SK-N-SH (cell line): ENCODE measurements around the gene CACNA1D. TPM values are rescaled to one million over a fixed set of nuclear protein-coding genes. Genes with fewer than 3 reads are reported as not detected.

Source experiments
- CTCF ChIA-PET: fragments of 300-600, 350-600 bp; formaldehyde crosslinking; extraction: SDS; loops from one replicate; lab custom pipeline; 2021; lab: Yijun Ruan, JAX
- POLR2A ChIA-PET: fragments of 350-600 bp; sonication (Branson Sonifier 250); formaldehyde crosslinking; extraction: SDS; loops from one replicate; lab custom pipeline; 2020; ENCODE audit warnings: antibody characterized with exemption, inconsistent platforms; lab: Yijun Ruan, JAX
- DNase-seq: peaks from one replicate; pipeline ENCODE4 v3.0.0; 2012
- H2AFZ ChIP-seq: fragments of 200-600 bp; sonication (generic); 2 replicates; pipeline ENCODE4 v1.8.1; 2016; ENCODE audit warnings: antibody characterized with exemption, mild to moderate bottlenecking, low read depth
- H3F3A ChIP-seq: fragments of 200-600 bp; sonication (generic); replicated peaks from 2 replicates; pipeline ENCODE3; 2016; ENCODE audit warnings: antibody characterized with exemption, mild to moderate bottlenecking; ENCODE audit not compliant: insufficient read depth
- H3K27ac ChIP-seq, 2 experiments: fragments of 200-500 bp in 1 of 2; fragments of 200-600 bp in 1 of 2; sonication (Bioruptor generic) in 1 of 2; sonication (generic), shearing (Covaris generic) in 1 of 2; 2 replicates each; pipeline versions ENCODE4 v1.5.1 to v1.6.1; 2014 to 2016; ENCODE audit warnings: low read depth in 2 of 2, inconsistent platforms in 1 of 2, low read length in 1 of 2, mild to moderate bottlenecking in 1 of 2, mixed read lengths in 1 of 2
- H3K27me3 ChIP-seq: fragments of 200-600 bp; sonication (generic), shearing (Covaris generic); 2 replicates; pipeline ENCODE4 v1.6.1; 2016; ENCODE audit warnings: mixed run types; ENCODE audit not compliant: insufficient read depth
- H3K36me3 ChIP-seq, 2 experiments: fragments of 200-500 bp in 1 of 2; fragments of 200-600 bp in 1 of 2; sonication (Bioruptor generic) in 1 of 2; sonication (generic) in 1 of 2; replicated peaks in 1 of 2; 2 replicates each; pipeline versions ENCODE3 to v1.5.1; 2014 to 2016; ENCODE audit warnings: low read length in 1 of 2, mild to moderate bottlenecking in 1 of 2; ENCODE audit not compliant: insufficient read depth in 2 of 2, control insufficient read depth in 1 of 2
- H3K4me1 ChIP-seq, 2 experiments: fragments of 200-500 bp in 1 of 2; fragments of 200-600 bp in 1 of 2; sonication (Bioruptor generic) in 1 of 2; sonication (generic), shearing (Covaris generic) in 1 of 2; 2 replicates each; pipeline versions ENCODE4 v1.5.1 to v1.6.1; 2014 to 2016; ENCODE audit warnings: low read depth in 1 of 2, low read length in 1 of 2, mixed run types in 1 of 2; ENCODE audit not compliant: insufficient read depth in 2 of 2, control insufficient read depth in 1 of 2
- H3K4me2 ChIP-seq: fragments of 200-600 bp; sonication (generic), shearing (Covaris generic); 2 replicates; pipeline ENCODE4 v1.6.1; 2017; ENCODE audit warnings: mixed run types
- H3K4me3 ChIP-seq, 2 experiments: fragments of 200-500 bp in 1 of 2; fragments of 200-600 bp in 1 of 2; sonication (Bioruptor generic) in 1 of 2; sonication (generic), shearing (Covaris generic) in 1 of 2; 2 replicates each; pipeline versions ENCODE4 v1.5.1 to v1.8.1; 2014 to 2016; ENCODE audit warnings: low read depth in 2 of 2, inconsistent platforms in 1 of 2, low read length in 1 of 2, mild to moderate bottlenecking in 1 of 2, mixed read lengths in 1 of 2, moderate library complexity in 1 of 2
- H3K79me2 ChIP-seq: fragments of 200-600 bp; sonication (generic); 2 replicates; pipeline ENCODE4 v1.8.1; 2017; ENCODE audit warnings: mild to moderate bottlenecking; ENCODE audit not compliant: insufficient read depth
- H3K9ac ChIP-seq: fragments of 200-600 bp; sonication (generic); 2 replicates; pipeline ENCODE4 v1.6.1; 2017; ENCODE audit warnings: mixed run types
- H3K9me2 ChIP-seq: fragments of 200-600 bp; sonication (generic); 2 replicates; pipeline ENCODE4 v1.6.1; 2017; ENCODE audit warnings: mixed run types
- H3K9me3 ChIP-seq: fragments of 200-600 bp; sonication (generic); 2 replicates; pipeline ENCODE4 v1.6.1; 2017; ENCODE audit warnings: mixed run types, mild to moderate bottlenecking, moderate library complexity
- H4K20me1 ChIP-seq: fragments of 200-600 bp; sonication (generic); 2 replicates; pipeline ENCODE4 v1.6.1; 2017; ENCODE audit warnings: mild to moderate bottlenecking, mixed run types; ENCODE audit not compliant: insufficient read depth
- EP300 ChIP-seq, 2 experiments: IDR thresholded peaks; 2 replicates each; pipeline versions ENCODE4 v1.4.0 to v1.6.1; 2012; ENCODE audit warnings: borderline replicate concordance in 1 of 2, low read depth in 1 of 2, low read length in 1 of 2
- GABPA ChIP-seq: IDR thresholded peaks from 2 replicates; pipeline ENCODE4 v1.4.0; 2012; ENCODE audit warnings: low read depth, mild to moderate bottlenecking
- REST ChIP-seq: IDR thresholded peaks from 2 replicates; pipeline ENCODE4 v1.6.1; 2012; ENCODE audit warnings: mild to moderate bottlenecking, low read depth, low read length, moderate library complexity
- SIN3A ChIP-seq: IDR thresholded peaks from 2 replicates; pipeline ENCODE4 v1.6.1; 2012; ENCODE audit warnings: low read depth, mild to moderate bottlenecking, low read length, moderate library complexity, borderline replicate concordance
- TCF12 ChIP-seq: IDR thresholded peaks from 2 replicates; pipeline ENCODE4 v1.4.0; 2012
- TEAD4 ChIP-seq: IDR thresholded peaks from 2 replicates; pipeline ENCODE4 v1.4.0; 2012; ENCODE audit warnings: mild to moderate bottlenecking, borderline replicate concordance; ENCODE audit not compliant: insufficient read depth
- ZBTB33 ChIP-seq: IDR thresholded peaks from 2 replicates; pipeline ENCODE4 v1.4.0; 2012; ENCODE audit warnings: low read depth, borderline replicate concordance
- WGBS: methylation state at CpG from one replicate; pipeline ENCODE4 v1.1.6; 2017; ENCODE audit warnings: low lambda C conversion rate; 5-methylcytosine and 5-hydroxymethylcytosine counted together
- polyA plus RNA-seq, 3 experiments: library from polyadenylated mRNA; depleted of rRNA; stranded (reverse); fragments of >200 nt; gene quantifications; 2 replicates each; pipeline ENCODE4 v1.2.3, GENCODE V29; 2012

Gene CACNA1D
- polyA plus RNA-seq, 1 of the 3 experiments (the other 2 are of a cell fraction): 0.12 TPM

- H3K4me1 ChIP-seq: peaks cover 0 to 27% of the 10 kb centered on the region in 2 experiments; a peak in 1 of 4 replicates
Observed at GRCh38 chr3:53775834-53776251, 281.4 kb downstream of the CACNA1D start.

More at GRCh38 chr3:53775834-53776251, 281.4 kb downstream of the CACNA1D start:
- no peaks in the 10 kb centered on the region for H3K9me3 ChIP-seq
- ChIA-PET POLR2A (no interaction called here), CTCF (interaction anchor here (0.7 kb wide), 1 partner anchor 72 kb away, joined by 3 read pairs; no protein-coding TSS in a partner anchor)
- H3K4me3 ChIP-seq: no peak overlapping the region
- H3K9ac ChIP-seq: no peak overlapping the region
- no peak overlapping the region for H2AFZ ChIP-seq
- no peaks in the 10 kb centered on the region for H3K27me3 ChIP-seq
- H3F3A ChIP-seq: no peaks in the 10 kb centered on the region
- no peaks in the 10 kb centered on the region for H3K36me3 ChIP-seq
- H3K79me2 ChIP-seq: no peaks in the 10 kb centered on the region
- no peaks in the 10 kb centered on the region for H4K20me1 ChIP-seq
- H3K4me2 ChIP-seq: no peak overlapping the region
- WGBS: 64% methylated on average over 5 of the region's 5 CpGs
- H3K9me2 ChIP-seq: no peaks in the 10 kb centered on the region
- TF ChIP-seq TCF12 (no peak), GABPA (no peak), ZBTB33 (no peak), EP300 (IDR thresholded peaks at IDR 0.05; ENCODE audit: borderline replicate concordance in 1 of 2, low read depth in 1 of 2, low read length in 1 of 2) (no peak), SIN3A (no peak), TEAD4 (no peak), REST (no peak)
- no peak for DNase-seq
- H3K27ac ChIP-seq: no peak overlapping the region
